Neural crest cell (in vitro differentiated cells): ENCODE results near the gene PSMG2. TPM values are rescaled to one million over a fixed set of nuclear protein-coding genes. Genes with fewer than 3 reads are reported as not detected.
A peak's percentile ranks its signal among the peaks of the same experiment; 100 is the strongest.

Source experiments
- DNase-seq: peaks from one replicate; pipeline ENCODE4 v3.0.0; 2021; ENCODE audit warnings: low read depth, mixed read lengths, low spot score
- H3K27ac Mint-ChIP-seq: one replicate; pipeline ENCODE4 v1.8.0; 2021; ENCODE audit warnings: mild to moderate bottlenecking, mixed read lengths; ENCODE audit not compliant: unreplicated experiment
- H3K27me3 Mint-ChIP-seq: 2 replicates; pipeline ENCODE4 v1.8.0; 2021; ENCODE audit warnings: low read depth, mild to moderate bottlenecking, mixed read lengths
- H3K36me3 Mint-ChIP-seq: 2 replicates; pipeline ENCODE4 v1.8.0; 2021; ENCODE audit warnings: low read depth, mild to moderate bottlenecking, mixed read lengths
- H3K4me1 Mint-ChIP-seq: 2 replicates; pipeline ENCODE4 v1.8.0; 2021; ENCODE audit warnings: mixed read lengths
- H3K4me3 Mint-ChIP-seq: one replicate; pipeline ENCODE4 v1.8.0; 2021; ENCODE audit warnings: mild to moderate bottlenecking, mixed read lengths
- H3K9me3 Mint-ChIP-seq: 2 replicates; pipeline ENCODE4 v1.8.0; 2021; ENCODE audit warnings: mixed read lengths
- long read RNA-seq: library from polyadenylated mRNA; unstranded; transcript quantifications from one replicate; pipeline ENCODE4 v2.0.0, GENCODE V29; 2020
- total RNA-seq: library from RNA; stranded (reverse); gene quantifications from 2 replicates; pipeline ENCODE4 v1.2.1, GENCODE V29; 2021
- TF ChIP-seq, protein P1 (sequence below): fragments of 200-600 bp; sonication (generic); conservative IDR thresholded peaks from 2 replicates; pipeline ENCODE4 v1.5.0; 2021; ENCODE audit warnings: antibody characterized with exemption, mild to moderate bottlenecking

The PSMG2 gene
- 61.4 and 69.0 TPM in 2 replicates for total RNA-seq
- long read RNA-seq, transcript PSMG2-201 (7 exons, 1,686 nt) = major isoform, 62 of 77 reads
- long read RNA-seq, partial matches to known transcripts = 3 of 77 reads
- long read RNA-seq, other reads (novel, unspliced or antisense) = 8 of 77 reads

DNA sequence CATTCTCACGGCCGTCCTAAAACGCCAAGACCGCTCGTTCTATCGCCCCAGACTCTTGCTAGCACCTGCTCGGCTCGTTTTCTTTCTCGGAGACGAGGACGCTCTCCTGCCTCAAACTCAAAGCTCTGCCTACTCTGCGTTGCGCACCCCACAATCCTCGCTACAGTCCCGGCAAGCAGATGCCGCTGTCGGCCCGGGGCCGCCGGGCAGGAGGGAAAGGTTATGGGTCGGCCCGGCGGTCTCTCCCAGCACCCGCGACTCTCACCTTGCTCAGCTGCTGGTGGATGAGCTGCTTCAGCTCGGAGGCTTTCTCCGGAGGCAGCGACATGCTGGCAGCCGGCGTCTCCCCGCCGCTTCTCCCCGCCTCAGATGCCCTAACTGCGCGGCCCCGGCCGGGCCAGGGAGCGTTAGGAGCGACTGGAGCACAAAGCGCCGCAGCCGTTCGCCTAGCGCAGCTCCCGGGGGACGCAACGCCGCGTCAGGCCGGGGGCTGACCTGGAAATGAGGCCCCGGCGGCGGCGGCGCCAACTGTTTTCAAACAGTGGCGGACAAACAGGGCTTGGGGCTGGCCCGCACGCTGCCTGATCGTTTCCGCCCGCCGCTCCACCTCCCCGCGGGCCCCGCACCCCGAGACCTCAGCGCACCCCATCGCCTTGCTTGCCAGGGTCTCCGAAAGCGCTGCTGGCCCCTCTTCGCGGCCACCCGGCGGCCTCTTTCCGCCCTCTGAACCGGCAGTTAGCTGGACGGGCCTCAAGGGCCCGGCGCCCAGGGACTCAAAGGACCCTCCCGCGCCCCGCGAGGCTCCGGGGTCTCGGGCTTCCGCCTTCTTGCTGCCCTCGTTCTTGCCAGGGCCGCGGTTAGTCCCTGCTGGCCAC is at the start of gene PSMG2, which contains the start of gene CEP76:
Gene PSMG2 (plus strand): TSS at position 822 of the 875 bp plus-strand sequence. CDS start 66 bp downstream, outside the sequence.
Gene CEP76 (minus strand): TSS at position 503 of the 875 bp plus-strand sequence. CDS start 175 bp downstream, at position 328.
- Mint-ChIP-seq H3K27me3 (no peaks in the 10 kb centered on the region), H3K4me3 (peak within 1 kb of the TSS; percentile 96), H3K9me3 (no peaks in the 10 kb centered on the region), H3K36me3 (peaks cover 5% of the 10 kb centered on the region), H3K4me1 (peaks cover 37% of the 10 kb centered on the region), H3K27ac (peak within 1 kb of the TSS; percentile 100)
- TF ChIP-seq, protein P1, sequence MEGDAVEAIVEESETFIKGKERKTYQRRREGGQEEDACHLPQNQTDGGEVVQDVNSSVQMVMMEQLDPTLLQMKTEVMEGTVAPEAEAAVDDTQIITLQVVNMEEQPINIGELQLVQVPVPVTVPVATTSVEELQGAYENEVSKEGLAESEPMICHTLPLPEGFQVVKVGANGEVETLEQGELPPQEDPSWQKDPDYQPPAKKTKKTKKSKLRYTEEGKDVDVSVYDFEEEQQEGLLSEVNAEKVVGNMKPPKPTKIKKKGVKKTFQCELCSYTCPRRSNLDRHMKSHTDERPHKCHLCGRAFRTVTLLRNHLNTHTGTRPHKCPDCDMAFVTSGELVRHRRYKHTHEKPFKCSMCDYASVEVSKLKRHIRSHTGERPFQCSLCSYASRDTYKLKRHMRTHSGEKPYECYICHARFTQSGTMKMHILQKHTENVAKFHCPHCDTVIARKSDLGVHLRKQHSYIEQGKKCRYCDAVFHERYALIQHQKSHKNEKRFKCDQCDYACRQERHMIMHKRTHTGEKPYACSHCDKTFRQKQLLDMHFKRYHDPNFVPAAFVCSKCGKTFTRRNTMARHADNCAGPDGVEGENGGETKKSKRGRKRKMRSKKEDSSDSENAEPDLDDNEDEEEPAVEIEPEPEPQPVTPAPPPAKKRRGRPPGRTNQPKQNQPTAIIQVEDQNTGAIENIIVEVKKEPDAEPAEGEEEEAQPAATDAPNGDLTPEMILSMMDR = no peak
- DNase-seq = peak; percentile 81

DNA sequence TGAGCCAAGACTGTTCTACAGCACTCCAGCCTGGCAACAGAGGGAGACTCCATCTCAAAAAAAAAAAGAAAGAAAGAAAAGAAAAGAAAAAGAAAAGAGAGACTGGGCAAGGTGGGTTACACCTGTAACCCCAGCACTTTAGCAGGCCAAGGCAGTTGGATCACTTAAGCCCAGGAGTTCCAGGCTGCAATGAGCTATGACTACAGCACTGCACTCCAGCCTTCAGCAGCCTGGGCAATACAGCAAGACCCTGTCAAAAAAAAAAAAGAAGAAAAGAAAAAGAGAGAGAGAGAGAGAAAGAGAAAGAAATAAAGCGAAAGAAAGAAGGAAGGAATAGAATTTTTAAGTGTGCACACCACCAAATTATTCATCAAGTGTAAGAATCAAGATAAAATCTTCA is 47.9 kb upstream of the PSMG2 start:
- Mint-ChIP-seq H3K4me1 (peaks cover 57% of the 10 kb centered on the region), H3K27ac (no peak overlapping the region), H3K9me3 (no peaks in the 10 kb centered on the region), H3K27me3 (no peaks in the 10 kb centered on the region), H3K36me3 (peaks cover 2% of the 10 kb centered on the region), H3K4me3 (peak overlapping the region; percentile 90)
- TF ChIP-seq, protein P1 = no peak
- DNase-seq = no peak

GRCh38 chr18:12656605-12656937 is 46.3 kb upstream of the PSMG2 start:
- TF ChIP-seq, protein P1 = no peak
- DNase-seq = no peak
- Mint-ChIP-seq H3K4me1 (peaks cover 53% of the 10 kb centered on the region), H3K27ac (peak overlapping the region; percentile 98), H3K9me3 (no peaks in the 10 kb centered on the region), H3K4me3 (peak overlapping the region; percentile 90), H3K27me3 (no peaks in the 10 kb centered on the region), H3K36me3 (peaks cover 2% of the 10 kb centered on the region)

GRCh38 chr18:12656938-12657683 is 45.7 kb upstream of the PSMG2 start:
- Mint-ChIP-seq H3K4me1 (peaks cover 47% of the 10 kb centered on the region), H3K4me3 (peak overlapping the region; percentile 90), H3K27me3 (no peaks in the 10 kb centered on the region), H3K27ac (peak overlapping the region; percentile 98), H3K9me3 (no peaks in the 10 kb centered on the region), H3K36me3 (no peaks in the 10 kb centered on the region)
- TF ChIP-seq, protein P1 = no peak
- DNase-seq = peak; percentile 25

DNA sequence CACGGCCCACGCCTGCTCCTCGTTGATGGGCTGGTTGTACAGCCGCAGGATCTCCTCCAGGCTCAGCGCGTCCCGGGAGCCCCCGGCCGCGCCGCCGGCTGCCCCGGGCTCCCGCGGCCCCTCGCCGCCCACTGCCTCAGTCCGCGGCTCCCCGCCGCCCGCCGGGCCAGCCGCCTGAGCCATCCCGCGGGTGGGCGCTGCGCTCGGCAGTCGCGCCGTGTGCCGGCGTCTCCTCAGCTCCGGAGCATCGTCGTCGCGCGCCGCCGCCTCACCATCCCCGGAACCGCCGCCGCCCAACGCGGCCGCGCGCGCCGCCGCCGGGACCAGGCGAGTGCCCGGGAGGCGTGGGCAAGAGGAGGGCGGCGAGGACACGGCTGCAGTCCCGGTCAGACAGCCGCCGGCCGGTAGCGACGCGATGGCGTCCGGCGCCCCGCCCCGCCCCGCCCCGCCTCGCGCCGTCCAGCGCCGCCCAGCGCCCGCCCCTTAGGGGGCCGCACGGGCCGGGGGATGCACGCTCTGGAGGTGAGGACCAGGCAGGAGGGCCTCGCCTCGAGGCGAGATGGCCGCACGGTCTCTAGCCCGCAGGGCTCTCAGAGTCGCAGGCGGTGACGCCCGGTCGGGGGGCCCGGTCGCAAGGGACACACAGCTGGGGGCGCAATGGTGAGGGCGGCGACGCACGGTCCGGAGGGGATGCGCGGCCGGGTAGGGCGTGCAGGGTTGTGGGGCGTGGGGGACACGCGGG is 45.0 kb upstream of the PSMG2 start, which contains the start of gene SPIRE1:
Gene SPIRE1 (minus strand): TSS at position 424 of the 742 bp plus-strand sequence. CDS start 241 bp downstream, at position 183.
- Mint-ChIP-seq H3K27ac (peak within 1 kb of the TSS; percentile 98), H3K4me3 (peak within 1 kb of the TSS; percentile 90), H3K36me3 (no peaks in the 10 kb centered on the region), H3K4me1 (peaks cover 40% of the 10 kb centered on the region), H3K27me3 (no peaks in the 10 kb centered on the region), H3K9me3 (no peaks in the 10 kb centered on the region)
- DNase-seq = peak; percentile 58
- TF ChIP-seq, protein P1 = no peak
